Ishikawa (cell line): Measurements from ENCODE around the gene C1GALT1.

Source experiments
- CEBPB ChIP-seq: IDR thresholded peaks from 2 replicates; pipeline ENCODE4 v1.6.1; 2012
- EGR1 ChIP-seq: IDR thresholded peaks from 2 replicates; pipeline ENCODE4 v1.6.1; 2012
- EP300 ChIP-seq: IDR thresholded peaks from 2 replicates; pipeline ENCODE4 v1.6.1; 2012; ENCODE audit warnings: borderline replicate concordance
- FOXM1 ChIP-seq: IDR thresholded peaks from 2 replicates; pipeline ENCODE4 v1.6.1; 2012; ENCODE audit warnings: low read depth, borderline replicate concordance
- MAX ChIP-seq: IDR thresholded peaks from 2 replicates; pipeline ENCODE4 v1.6.1; 2012
- NFIC ChIP-seq: IDR thresholded peaks from 2 replicates; pipeline ENCODE4 v1.6.1; 2012
- TAF1 ChIP-seq: IDR thresholded peaks from 2 replicates; pipeline ENCODE4 v1.6.1; 2012; ENCODE audit warnings: low read depth, mild to moderate bottlenecking
- TEAD4 ChIP-seq: IDR thresholded peaks from 2 replicates; pipeline ENCODE4 v1.6.1; 2012
- YY1 ChIP-seq: IDR thresholded peaks from 2 replicates; pipeline ENCODE4 v1.6.1; 2012; ENCODE audit warnings: low read depth
- TF ChIP-seq, protein P1 (sequence below): IDR thresholded peaks from 2 replicates; pipeline ENCODE4 v1.6.1; 2012; ENCODE audit warnings: low read depth, mild to moderate bottlenecking

GRCh38 chr7:7265081-7266075 lies 83.0 kb downstream of the C1GALT1 start:
- no peak for TF ChIP-seq EP300
- TF ChIP-seq NFIC = no peak
- TF ChIP-seq MAX = no peak
- TF ChIP-seq EGR1 = no peak
- TF ChIP-seq, protein P1, sequence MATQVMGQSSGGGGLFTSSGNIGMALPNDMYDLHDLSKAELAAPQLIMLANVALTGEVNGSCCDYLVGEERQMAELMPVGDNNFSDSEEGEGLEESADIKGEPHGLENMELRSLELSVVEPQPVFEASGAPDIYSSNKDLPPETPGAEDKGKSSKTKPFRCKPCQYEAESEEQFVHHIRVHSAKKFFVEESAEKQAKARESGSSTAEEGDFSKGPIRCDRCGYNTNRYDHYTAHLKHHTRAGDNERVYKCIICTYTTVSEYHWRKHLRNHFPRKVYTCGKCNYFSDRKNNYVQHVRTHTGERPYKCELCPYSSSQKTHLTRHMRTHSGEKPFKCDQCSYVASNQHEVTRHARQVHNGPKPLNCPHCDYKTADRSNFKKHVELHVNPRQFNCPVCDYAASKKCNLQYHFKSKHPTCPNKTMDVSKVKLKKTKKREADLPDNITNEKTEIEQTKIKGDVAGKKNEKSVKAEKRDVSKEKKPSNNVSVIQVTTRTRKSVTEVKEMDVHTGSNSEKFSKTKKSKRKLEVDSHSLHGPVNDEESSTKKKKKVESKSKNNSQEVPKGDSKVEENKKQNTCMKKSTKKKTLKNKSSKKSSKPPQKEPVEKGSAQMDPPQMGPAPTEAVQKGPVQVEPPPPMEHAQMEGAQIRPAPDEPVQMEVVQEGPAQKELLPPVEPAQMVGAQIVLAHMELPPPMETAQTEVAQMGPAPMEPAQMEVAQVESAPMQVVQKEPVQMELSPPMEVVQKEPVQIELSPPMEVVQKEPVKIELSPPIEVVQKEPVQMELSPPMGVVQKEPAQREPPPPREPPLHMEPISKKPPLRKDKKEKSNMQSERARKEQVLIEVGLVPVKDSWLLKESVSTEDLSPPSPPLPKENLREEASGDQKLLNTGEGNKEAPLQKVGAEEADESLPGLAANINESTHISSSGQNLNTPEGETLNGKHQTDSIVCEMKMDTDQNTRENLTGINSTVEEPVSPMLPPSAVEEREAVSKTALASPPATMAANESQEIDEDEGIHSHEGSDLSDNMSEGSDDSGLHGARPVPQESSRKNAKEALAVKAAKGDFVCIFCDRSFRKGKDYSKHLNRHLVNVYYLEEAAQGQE = no peak
- no peak for TF ChIP-seq FOXM1
- no peak for TF ChIP-seq YY1
- TF ChIP-seq CEBPB = no peak
- no peak for TF ChIP-seq TAF1
- TF ChIP-seq TEAD4 = no peak
